ENCODE results near the gene AMBP.

Gene AMBP

DNA sequence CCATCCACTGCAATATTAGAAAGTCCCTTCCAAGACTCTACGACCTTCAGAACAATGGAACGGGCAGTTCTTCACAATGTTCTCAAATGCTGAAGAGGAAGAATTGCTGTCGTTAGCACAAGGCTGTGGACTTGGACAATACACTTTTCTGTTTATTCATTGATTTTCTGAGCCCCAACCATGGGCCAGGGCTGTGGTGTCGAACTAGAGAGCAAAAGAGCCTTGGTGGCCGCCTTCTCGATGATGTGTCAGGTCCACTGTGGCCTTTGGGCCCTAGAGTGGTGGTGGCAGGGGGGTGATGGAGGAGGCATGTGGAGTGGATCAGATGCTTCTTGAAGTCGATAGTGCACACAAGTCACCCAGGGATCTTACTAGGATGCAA, 39.5 kb upstream of the AMBP start:
- H3K9me3 Mint-ChIP-seq, result no peaks in the 10 kb centered on the region
- H3K4me3 Mint-ChIP-seq, result no peak overlapping the region
- H3K4me1 Mint-ChIP-seq, result no peaks in the 10 kb centered on the region
- ATAC-seq, result no peak
- H3K27me3 Mint-ChIP-seq, result peaks cover 43% of the 10 kb centered on the region
- no peak for DNase-seq
- H3K27ac Mint-ChIP-seq, result no peak overlapping the region

DNA sequence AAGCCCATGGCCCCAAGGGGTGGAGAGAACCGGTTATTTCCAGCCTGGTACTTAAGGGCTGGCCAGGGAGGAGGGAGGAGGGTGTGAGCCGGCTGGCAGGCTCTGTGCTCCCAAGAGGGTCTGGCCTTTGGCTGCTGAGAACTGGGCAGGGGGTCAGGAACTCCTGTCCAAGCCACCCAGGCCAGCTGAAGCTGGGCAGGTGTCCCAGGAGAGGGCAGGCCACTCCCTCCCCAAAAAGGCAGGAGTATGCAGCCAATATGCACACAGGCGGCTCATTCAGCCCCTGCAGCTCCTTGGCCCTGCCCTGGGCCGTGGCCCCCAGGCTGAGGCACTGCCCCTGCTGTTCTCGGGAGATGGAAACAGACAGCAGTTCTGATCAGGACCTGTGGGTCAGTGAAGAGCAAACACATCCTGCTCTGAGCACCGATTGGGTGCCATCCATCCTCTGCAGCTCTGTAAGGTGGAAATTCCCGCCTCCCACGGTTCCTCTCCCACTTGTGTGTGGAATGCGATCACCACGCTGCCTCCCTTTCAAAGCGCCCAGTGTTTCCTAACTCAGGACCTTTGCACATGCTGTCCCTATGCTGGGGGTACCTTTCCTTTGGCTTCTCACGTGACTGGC, 38.1 kb upstream of the AMBP start:
- DNase-seq (no peak), ATAC-seq (peak; percentile 30)
- H3K27ac Mint-ChIP-seq, result no peak overlapping the region
- H3K27me3 Mint-ChIP-seq, result peaks cover 47% of the 10 kb centered on the region
- H3K4me3 Mint-ChIP-seq, result no peak overlapping the region
- no peaks in the 10 kb centered on the region for H3K4me1 Mint-ChIP-seq
- H3K9me3 Mint-ChIP-seq, result no peaks in the 10 kb centered on the region

DNA sequence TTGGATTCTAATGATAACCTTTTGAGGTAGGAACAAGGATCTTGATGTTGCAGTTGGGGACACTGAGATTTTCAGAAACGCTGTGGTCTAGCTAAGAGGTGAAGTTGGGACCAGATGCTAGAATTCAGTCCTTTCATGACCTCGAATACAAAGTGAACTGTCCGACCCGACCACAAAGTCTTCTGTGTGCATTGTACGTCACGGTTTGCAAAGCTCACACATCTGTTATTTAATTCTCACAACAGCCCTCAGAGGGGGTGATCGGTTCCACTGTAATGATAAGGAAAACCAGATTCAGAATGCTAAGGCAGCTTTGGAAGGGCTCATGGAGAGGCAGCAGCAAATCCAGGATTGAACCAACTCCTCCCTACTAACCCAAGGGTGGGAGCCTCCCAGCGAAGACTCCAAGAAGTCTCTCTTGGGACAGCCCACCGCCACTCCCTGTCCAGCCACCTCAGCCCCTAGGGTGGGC, 37.6 kb upstream of the AMBP start:
- ATAC-seq, result no peak
- Mint-ChIP-seq H3K27me3 (peaks cover 51% of the 10 kb centered on the region), H3K27ac (no peak overlapping the region), H3K9me3 (no peaks in the 10 kb centered on the region), H3K4me1 (no peaks in the 10 kb centered on the region), H3K4me3 (no peak overlapping the region)
- DNase-seq, result no peak

DNA sequence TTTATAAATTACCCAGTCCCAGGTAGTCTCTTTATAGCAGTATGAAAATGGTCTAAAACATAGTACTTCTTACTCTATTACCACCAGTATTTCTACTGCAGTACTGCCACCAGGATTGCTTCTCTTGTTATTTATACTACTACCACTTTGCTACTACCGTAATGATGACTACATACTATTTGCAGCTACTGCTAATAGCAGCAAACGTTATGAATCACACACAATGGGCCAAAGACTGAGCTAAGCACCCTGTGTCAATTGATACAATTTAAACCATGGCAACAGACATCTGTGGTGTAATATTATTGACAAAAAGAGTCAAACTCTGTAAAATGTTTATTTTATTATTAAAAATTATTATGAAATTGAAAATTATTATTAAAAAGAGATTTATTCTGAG, 36.3 kb upstream of the AMBP start:
- no peak overlapping the region for H3K4me3 Mint-ChIP-seq
- H3K4me1 Mint-ChIP-seq, result no peaks in the 10 kb centered on the region
- no peaks in the 10 kb centered on the region for H3K9me3 Mint-ChIP-seq
- no peak for ATAC-seq
- no peak overlapping the region for H3K27ac Mint-ChIP-seq
- DNase-seq, result no peak
- peaks cover 51% of the 10 kb centered on the region for H3K27me3 Mint-ChIP-seq

DNA sequence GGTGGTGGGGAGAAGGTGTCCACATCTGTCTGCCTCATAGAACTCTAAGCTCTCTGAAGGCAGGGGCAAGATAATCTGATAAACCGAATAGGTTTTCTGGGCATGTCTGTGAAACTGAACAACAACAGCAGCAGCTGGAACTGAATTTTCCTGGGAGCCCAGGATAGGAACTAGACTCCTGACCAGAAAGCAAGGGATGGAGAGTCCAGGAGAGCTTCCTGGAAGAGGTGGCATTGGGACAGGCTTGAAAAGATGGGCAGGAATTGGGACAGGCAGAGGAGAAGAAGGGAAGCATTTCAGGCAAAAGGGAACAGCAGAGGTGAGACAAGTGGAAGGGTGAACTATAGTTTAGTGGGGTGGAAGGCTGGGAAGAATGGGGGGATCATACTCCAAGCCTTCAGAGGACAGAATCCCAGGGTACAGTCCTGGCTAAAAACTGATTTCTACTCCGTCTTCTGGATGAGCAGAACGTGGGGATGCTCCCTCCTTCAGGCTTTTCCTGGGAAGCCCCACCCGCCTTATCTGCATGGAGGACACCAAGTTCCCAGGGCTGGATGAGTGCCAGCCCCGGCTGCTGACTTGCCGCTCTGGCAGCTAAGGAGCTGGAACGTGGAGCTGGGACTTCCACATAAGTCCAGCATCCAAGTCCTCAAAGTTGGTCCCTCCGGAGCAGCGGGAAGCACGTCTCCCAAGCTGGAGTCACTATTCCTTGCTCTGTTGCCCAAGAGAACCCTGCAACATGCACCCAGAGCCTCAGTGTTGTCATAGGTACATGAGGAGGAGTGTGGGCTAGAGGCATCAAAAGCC, 34.9 kb upstream of the AMBP start:
- DNase-seq, result no peak
- Mint-ChIP-seq H3K27ac (no peak overlapping the region), H3K4me1 (no peaks in the 10 kb centered on the region), H3K4me3 (no peak overlapping the region), H3K9me3 (no peaks in the 10 kb centered on the region), H3K27me3 (peaks cover 42% of the 10 kb centered on the region)
- ATAC-seq, result no peak

DNA sequence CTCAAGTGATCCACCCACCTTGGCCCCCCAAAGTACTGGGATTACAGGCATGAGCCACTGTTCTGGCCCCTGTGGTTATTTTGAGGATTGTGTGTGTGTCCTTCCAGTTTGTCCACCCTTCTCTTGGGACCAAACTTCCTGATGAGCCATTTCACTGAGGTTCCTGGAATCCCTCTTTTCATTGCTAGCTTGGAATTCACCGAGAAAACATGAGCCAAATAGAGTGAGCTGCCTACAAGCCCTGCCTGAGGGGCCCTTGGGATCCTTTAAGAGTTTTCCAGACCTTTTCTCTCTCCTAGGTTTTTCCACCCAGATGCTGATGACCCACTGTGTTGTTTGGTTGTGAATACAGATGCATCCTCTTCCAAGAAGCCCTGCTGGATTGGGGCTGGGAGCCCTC, 34.2 kb upstream of the AMBP start:
- Mint-ChIP-seq H3K27me3 (peaks cover 36% of the 10 kb centered on the region), H3K9me3 (no peaks in the 10 kb centered on the region), H3K4me3 (no peak overlapping the region), H3K27ac (no peak overlapping the region), H3K4me1 (no peaks in the 10 kb centered on the region)
- ATAC-seq, result no peak
- DNase-seq, result no peak

DNA sequence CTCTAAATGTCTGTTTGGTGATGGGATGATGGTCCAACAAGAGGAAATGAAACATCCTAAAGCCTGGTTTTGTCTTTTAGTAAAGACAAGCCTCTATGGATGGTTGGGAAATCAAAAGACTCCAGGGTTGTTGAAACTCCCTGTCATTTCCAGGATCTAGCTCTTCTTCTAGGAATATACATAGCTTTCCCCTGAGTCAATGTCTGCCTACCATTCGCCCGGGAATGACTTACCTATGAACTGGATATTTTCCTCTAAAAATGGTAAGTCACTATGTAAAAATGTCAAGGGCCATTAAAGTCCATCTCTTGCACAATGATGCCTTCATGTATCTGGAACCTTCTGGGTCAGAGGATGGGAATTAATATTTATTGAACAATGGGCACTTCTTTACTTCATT, 32.1 kb upstream of the AMBP start:
- DNase-seq (no peak), ATAC-seq (no peak)
- H3K9me3 Mint-ChIP-seq, result no peaks in the 10 kb centered on the region
- H3K4me1 Mint-ChIP-seq, result no peaks in the 10 kb centered on the region
- H3K4me3 Mint-ChIP-seq, result no peak overlapping the region
- H3K27me3 Mint-ChIP-seq, result peaks cover 25% of the 10 kb centered on the region
- H3K27ac Mint-ChIP-seq, result no peak overlapping the region

DNA sequence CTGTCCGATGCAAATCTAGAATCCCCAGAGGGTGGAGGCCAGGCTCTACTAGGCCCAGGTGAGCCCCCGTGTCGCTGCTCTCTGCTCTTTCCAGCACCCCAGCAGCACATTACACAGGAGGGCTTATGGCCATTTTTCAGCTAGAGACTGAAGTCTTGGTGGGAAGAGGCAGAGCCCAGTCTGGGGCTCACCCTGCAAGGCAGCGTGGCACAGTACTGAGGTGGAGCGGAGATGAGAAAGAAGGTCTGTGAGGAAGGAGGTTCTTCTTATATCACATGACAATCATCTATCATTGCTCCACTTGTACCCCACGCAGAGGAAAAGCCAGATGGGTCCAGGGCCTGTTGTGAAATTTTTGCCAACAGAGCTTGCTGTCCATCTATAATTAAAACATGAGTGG, 31.0 kb upstream of the AMBP start:
- ATAC-seq, result no peak

DNA sequence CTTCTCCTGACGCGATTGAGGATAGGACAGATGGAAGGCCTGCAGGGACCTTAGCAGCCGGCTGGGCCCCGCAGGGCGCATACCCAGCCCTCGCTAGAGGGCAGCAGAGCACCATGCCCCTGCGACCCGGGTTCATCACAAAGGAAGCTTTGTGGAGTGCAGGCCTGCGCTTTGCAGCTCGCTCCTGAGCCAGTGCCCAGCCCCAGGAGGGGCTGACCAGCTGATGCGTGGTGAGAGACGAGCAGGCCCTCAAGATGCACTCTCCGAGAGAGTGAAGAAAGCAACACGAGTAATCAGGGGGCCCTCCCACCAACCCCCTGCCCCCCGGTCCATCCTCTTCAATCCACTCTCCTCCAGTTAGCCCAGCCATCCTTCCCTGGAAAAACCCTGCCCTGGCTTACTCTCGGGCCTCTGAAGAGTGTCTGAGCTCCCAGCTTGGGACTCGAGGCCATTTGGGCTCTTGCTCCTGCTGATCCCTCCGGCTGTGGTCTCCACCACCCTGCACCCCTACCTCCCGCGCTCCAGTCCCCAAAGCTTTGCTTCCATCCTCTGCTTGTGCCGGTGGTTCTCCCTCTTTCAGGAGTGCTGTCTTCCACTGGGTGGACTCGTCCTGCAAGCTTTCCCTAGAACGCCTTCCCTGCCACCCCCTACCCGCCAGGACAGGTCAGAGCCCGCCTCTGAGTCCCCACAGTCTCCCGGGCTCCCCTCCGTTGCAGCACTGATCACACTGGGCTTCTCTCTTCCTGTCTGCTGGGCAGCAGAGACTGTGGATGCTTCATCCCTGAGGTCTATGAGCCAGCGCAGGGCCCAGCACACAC, 30.1 kb upstream of the AMBP start:
- Mint-ChIP-seq H3K9me3 (no peaks in the 10 kb centered on the region), H3K27ac (peak overlapping the region in 1 of 2 donors; percentile 89), H3K27me3 (peaks cover 16% of the 10 kb centered on the region), H3K4me3 (no peak overlapping the region), H3K4me1 (no peaks in the 10 kb centered on the region)
- peak; percentile 71 to 72 for DNase-seq
- peak; percentile 95 for ATAC-seq

More for the DNA sequence above, 31.0 kb upstream of the AMBP start:
- H3K4me1 Mint-ChIP-seq, result no peaks in the 10 kb centered on the region
- peaks cover 24% of the 10 kb centered on the region for H3K27me3 Mint-ChIP-seq
- no peaks in the 10 kb centered on the region for H3K9me3 Mint-ChIP-seq
- no peak for DNase-seq
- no peak overlapping the region for H3K27ac Mint-ChIP-seq
- no peak overlapping the region for H3K4me3 Mint-ChIP-seq

DNA sequence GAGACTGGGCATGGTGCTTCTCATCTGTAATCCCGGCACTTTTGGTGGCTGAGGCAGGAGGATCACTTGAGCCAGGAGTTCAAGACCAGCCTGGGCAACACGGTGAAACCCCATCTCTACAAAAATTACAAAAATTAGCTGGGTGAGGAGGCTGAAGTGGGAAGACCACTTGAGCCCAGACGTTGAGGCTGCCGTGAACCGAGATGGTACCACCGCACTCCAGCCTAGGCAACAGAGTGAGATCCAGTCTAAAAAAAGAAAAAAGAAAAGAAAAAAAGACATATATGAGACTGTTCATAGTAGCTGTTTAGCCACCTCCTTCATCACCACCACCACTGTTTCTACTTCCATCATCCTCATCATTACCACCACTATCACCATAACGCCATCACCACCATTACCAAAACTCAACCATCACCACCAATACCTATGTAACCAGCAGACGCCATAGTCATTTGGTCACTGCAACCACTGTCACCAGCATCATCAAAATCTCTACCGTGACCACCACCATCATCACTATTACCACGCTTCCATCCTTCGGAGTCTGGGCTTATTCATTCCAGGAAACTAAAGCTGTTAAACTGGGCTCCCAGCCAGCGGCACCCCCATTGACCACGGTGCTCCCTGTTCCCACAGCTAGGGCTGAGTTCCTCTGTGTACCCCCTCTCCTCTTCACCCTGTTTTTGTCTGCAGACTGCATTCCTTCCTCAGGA, 29.3 kb upstream of the AMBP start:
- DNase-seq (no peak), ATAC-seq (peak; percentile 63)
- Mint-ChIP-seq H3K27me3 (peaks cover 16% of the 10 kb centered on the region), H3K4me1 (no peaks in the 10 kb centered on the region), H3K27ac (peak overlapping the region in 1 of 2 donors; percentile 36), H3K4me3 (no peak overlapping the region), H3K9me3 (no peaks in the 10 kb centered on the region)

DNA sequence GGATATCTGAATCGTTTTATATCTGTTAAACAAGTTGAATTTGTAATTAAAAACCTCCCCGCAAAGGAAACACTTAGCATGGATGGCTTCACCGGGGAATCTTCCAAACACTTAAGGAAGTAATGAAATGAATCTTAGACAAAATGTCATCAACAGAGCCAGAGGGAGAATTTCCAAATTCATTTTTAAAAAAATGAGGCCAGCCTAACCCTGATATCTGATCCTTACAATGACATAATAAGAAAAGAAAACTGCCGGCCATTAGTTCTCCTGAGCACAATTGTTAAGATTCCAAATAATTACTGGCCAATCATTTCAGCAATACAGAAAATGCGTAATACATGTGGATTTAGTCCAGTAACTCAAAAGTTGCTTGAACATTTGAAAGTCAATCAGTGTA, 27.1 kb upstream of the AMBP start:
- Mint-ChIP-seq H3K27ac (no peak overlapping the region), H3K4me1 (no peaks in the 10 kb centered on the region), H3K4me3 (no peak overlapping the region), H3K27me3 (peaks cover 21% of the 10 kb centered on the region), H3K9me3 (peaks cover 5 to 9% of the 10 kb centered on the region in 2 donors)
- DNase-seq (no peak), ATAC-seq (no peak)

DNA sequence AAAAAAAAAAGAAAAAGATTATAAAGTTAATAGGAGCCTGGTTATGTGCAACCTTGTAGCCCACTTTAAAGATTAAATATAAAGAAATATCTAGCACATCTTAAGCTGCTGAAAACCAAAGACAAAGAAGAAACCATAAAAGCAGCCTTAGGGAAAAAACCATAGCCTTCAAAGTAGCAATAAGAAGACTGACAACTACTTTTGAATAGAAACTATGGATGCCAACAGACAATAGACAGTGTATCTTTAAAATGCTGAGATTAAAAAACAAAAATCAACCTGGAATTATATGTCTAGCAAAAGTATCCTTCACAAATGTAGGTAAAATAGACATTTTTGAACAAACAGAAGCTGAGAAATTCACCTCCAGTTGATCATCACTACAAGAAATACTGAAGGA, 24.4 kb upstream of the AMBP start:
- H3K4me1 Mint-ChIP-seq, result peaks cover 3% of the 10 kb centered on the region
- ATAC-seq (no peak), DNase-seq (no peak)
- H3K27me3 Mint-ChIP-seq, result peaks cover 41% of the 10 kb centered on the region
- H3K4me3 Mint-ChIP-seq, result no peak overlapping the region
- H3K27ac Mint-ChIP-seq, result no peak overlapping the region
- peaks cover 5 to 9% of the 10 kb centered on the region in 2 donors for H3K9me3 Mint-ChIP-seq

DNA sequence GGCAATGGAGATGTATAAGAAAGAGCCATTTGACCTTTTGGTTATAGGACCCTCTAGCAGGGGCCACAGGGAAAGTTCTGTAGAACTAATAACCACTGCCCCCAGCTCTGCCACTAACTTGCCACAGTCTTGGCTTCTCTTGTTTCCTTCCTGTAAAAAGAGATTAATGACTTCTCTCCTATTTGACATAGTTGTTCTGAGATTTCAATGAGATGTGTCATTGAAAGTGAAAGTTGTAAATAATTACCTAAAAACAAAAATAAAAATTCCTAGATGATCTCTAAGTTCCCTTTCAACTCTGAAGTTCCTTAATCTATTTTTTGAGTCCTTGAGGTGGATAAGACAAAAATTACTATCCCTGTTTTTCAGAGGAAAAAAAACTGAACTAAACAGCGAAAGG, 22.4 kb upstream of the AMBP start:
- H3K4me1 Mint-ChIP-seq, result peaks cover 10% of the 10 kb centered on the region
- no peak for DNase-seq
- H3K4me3 Mint-ChIP-seq, result no peak overlapping the region
- no peak overlapping the region for H3K27ac Mint-ChIP-seq
- ATAC-seq, result no peak
- H3K9me3 Mint-ChIP-seq, result peaks cover 5 to 9% of the 10 kb centered on the region in 2 donors
- H3K27me3 Mint-ChIP-seq, result peaks cover 61% of the 10 kb centered on the region

DNA sequence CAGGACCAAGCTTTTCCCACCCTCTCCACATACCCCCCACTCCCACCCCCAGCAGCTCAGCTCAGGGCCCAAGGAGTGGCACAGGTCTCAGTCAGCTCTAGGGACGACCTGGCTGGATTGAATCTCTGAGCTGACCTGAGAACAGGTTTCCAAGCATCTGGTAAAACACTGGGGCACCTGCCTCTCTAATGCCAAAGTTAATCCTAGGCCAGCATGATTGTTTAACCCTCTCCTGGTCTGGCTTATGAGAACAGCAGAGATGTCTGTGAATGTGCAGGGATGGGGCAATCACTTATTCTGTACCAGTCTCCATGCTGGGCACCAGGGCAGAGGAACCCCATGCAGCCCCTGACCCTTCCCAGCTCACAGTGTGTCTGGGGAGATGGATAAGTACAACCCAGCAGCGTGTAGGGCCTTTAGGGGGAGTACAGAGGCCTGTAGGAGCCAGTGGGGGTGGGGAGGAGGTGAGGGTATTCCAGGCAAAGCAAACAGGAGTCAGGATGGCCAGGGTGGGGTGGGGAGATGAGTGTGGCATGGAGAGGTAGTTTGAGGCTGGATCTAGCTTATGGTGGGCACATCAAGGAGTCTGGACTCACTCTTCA, 21.7 kb upstream of the AMBP start:
- DNase-seq (no peak), ATAC-seq (no peak)
- peaks cover 10% of the 10 kb centered on the region for H3K4me1 Mint-ChIP-seq
- peaks cover 68% of the 10 kb centered on the region for H3K27me3 Mint-ChIP-seq
- no peak overlapping the region for H3K4me3 Mint-ChIP-seq
- no peak overlapping the region for H3K27ac Mint-ChIP-seq
- H3K9me3 Mint-ChIP-seq, result peaks cover 5 to 9% of the 10 kb centered on the region in 2 donors
